ENCODE results near the gene TRIP13.
"Not testable (repeated sequence)": the region's sequence is repeated elsewhere in the genome, so short reads cannot be mapped to it uniquely, and the experiment has no call there.

The TRIP13 gene

GRCh38 chr5:876398-877365, 16.0 kb upstream of the TRIP13 start:
- Histone ChIP-seq H3K27ac (no peak overlapping the region), H3K4me1 (no peaks in the 10 kb centered on the region), H3K4me3 (no peak overlapping the region), H3K36me3 (peaks cover 55 to 82% (median 71%) of the 10 kb centered on the region in 3 donors), H3K27me3 (no peaks in the 10 kb centered on the region), H3K9me3 (no peaks in the 10 kb centered on the region)
- intact Hi-C loops (cut with DNase I; ENCODE audit: low total_unique reads): no loop called here
- no peak for DNase-seq
- TF ChIP-seq, protein P1, sequence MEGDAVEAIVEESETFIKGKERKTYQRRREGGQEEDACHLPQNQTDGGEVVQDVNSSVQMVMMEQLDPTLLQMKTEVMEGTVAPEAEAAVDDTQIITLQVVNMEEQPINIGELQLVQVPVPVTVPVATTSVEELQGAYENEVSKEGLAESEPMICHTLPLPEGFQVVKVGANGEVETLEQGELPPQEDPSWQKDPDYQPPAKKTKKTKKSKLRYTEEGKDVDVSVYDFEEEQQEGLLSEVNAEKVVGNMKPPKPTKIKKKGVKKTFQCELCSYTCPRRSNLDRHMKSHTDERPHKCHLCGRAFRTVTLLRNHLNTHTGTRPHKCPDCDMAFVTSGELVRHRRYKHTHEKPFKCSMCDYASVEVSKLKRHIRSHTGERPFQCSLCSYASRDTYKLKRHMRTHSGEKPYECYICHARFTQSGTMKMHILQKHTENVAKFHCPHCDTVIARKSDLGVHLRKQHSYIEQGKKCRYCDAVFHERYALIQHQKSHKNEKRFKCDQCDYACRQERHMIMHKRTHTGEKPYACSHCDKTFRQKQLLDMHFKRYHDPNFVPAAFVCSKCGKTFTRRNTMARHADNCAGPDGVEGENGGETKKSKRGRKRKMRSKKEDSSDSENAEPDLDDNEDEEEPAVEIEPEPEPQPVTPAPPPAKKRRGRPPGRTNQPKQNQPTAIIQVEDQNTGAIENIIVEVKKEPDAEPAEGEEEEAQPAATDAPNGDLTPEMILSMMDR (IDR thresholded peaks at IDR 0.05): no peak

DNA sequence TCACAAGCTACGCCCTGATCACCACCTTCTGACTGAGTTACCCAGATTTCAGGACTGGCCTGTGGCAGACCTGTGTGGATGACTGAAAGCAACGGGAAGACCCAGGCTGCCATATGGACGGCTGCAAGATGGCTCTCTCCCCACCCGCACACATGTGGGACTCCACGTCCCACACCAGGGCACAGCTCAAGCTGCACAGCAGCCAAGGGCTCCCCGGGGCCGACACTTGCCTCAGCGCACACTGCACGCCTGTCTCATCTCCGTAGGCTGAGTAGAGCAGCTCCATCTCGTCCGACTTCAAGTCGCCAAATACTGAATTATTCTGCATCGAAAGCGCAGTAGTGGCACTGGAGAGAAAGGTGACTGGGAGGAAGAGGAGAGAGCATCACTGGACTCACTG, 14.6 kb upstream of the TRIP13 start:
- TF ChIP-seq, protein P1 (IDR thresholded peaks at IDR 0.05): no peak
- no peaks in the 10 kb centered on the region for H3K4me1 ChIP-seq
- no peaks in the 10 kb centered on the region for H3K9me3 ChIP-seq
- H3K36me3 ChIP-seq: peaks cover 53 to 82% (median 78%) of the 10 kb centered on the region in 3 donors
- DNase-seq: no peak
- H3K4me3 ChIP-seq: no peak overlapping the region
- no peak overlapping the region for H3K27ac ChIP-seq
- no peaks in the 10 kb centered on the region for H3K27me3 ChIP-seq
- intact Hi-C loops (cut with DNase I; ENCODE audit: low total_unique reads): no loop called here

GRCh38 chr5:878677-879076, 14.0 kb upstream of the TRIP13 start:
- H3K27me3 ChIP-seq; DNase-seq; H3K4me3 ChIP-seq; intact Hi-C loops (cut with DNase I; ENCODE audit: low total_unique reads); H3K4me1 ChIP-seq; H3K27ac ChIP-seq; H3K9me3 ChIP-seq: not testable (repeated sequence)
- peaks cover 53 to 82% (median 78%) of the 10 kb centered on the region in 3 donors for H3K36me3 ChIP-seq

GRCh38 chr5:880816-881550, 11.7 kb upstream of the TRIP13 start:
- Histone ChIP-seq H3K27me3 (no peaks in the 10 kb centered on the region), H3K36me3 (peaks cover 56 to 82% (median 79%) of the 10 kb centered on the region in 3 donors), H3K4me1 (no peaks in the 10 kb centered on the region), H3K4me3 (no peak overlapping the region), H3K9me3 (no peaks in the 10 kb centered on the region), H3K27ac (no peak overlapping the region)
- intact Hi-C loops (cut with DNase I; ENCODE audit: low total_unique reads): no loop called here
- no peak for DNase-seq
- TF ChIP-seq, protein P1 (IDR thresholded peaks at IDR 0.05): no peak

DNA sequence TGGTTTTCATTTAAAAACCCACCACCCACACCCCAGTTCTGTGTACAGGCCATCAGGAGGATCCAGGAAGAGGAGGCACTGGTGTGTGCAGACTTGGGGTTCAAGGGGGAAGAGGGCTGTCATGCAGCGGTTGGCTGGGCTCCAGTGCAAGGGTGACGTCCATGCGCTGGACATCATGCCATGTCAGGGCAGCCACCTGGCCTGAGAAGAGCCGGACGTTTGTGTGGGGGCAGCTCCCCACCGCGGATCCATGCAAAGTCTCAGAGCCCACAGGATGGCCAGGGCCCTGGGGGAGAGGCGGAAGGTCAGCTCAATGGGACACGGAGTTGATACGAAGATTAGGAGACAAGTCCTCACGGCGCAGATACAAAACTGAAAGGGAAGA, 11.1 kb upstream of the TRIP13 start:
- H3K27me3 ChIP-seq: no peaks in the 10 kb centered on the region
- no peaks in the 10 kb centered on the region for H3K9me3 ChIP-seq
- H3K4me3 ChIP-seq: no peak overlapping the region
- H3K36me3 ChIP-seq: peaks cover 56 to 82% (median 79%) of the 10 kb centered on the region in 3 donors
- no peaks in the 10 kb centered on the region for H3K4me1 ChIP-seq
- no peak for DNase-seq
- H3K27ac ChIP-seq: no peak overlapping the region
- intact Hi-C loops (cut with DNase I; ENCODE audit: low total_unique reads): no loop called here
- TF ChIP-seq, protein P1 (IDR thresholded peaks at IDR 0.05): no peak

Measured in tibial artery (tissue), 4 donors.